Liver (tissue), 3 donors: Measurements from ENCODE around the gene ZNF219.

Experiments used
- EGR1 ChIP-seq, 2 donors: IDR thresholded peaks; 2 replicates each; pipeline ENCODE4 v1.6.1; 2016 to 2018; ENCODE audit warnings: antibody characterized with exemption in 2 of 2, low read depth in 2 of 2
- FOXA1 ChIP-seq: IDR thresholded peaks from 2 replicates; pipeline ENCODE4 v1.6.1; 2016; ENCODE audit warnings: antibody characterized with exemption
- HNF4A ChIP-seq, 2 donors: conservative IDR thresholded peaks; 2 replicates each; pipeline ENCODE4 v1.6.1; 2016; ENCODE audit warnings: antibody characterized with exemption in 2 of 2, mild to moderate bottlenecking in 2 of 2
- JUND ChIP-seq, 2 donors: IDR thresholded peaks; 2 replicates each; pipeline ENCODE4 v1.6.1; 2016; ENCODE audit warnings: antibody characterized with exemption in 2 of 2
- NR2F2 ChIP-seq: IDR thresholded peaks from 2 replicates; pipeline ENCODE4 v1.6.1; 2016; ENCODE audit warnings: antibody characterized with exemption
- RAD21 ChIP-seq, 2 donors: IDR thresholded peaks; 2 replicates each; pipeline ENCODE4 v1.6.1; 2016; ENCODE audit warnings: antibody characterized with exemption in 2 of 2, mild to moderate bottlenecking in 2 of 2
- SP1 ChIP-seq: IDR thresholded peaks from 2 replicates; pipeline ENCODE4 v1.6.1; 2018; ENCODE audit warnings: antibody characterized with exemption, mild to moderate bottlenecking
- TAF1 ChIP-seq: conservative IDR thresholded peaks from 2 replicates; pipeline ENCODE4 v1.6.1; 2016; ENCODE audit warnings: antibody characterized with exemption, mild to moderate bottlenecking
- YY1 ChIP-seq: IDR thresholded peaks from 2 replicates; pipeline ENCODE4 v1.6.1; 2016; ENCODE audit warnings: antibody characterized with exemption, mild to moderate bottlenecking
- TF ChIP-seq, protein P1 (sequence below): fragments of 150-350 bp; IDR thresholded peaks from 2 replicates; pipeline ENCODE4 v1.5.1; 2017; ENCODE audit warnings: improper control_type of control experiment, low read depth, low read length; ENCODE audit not compliant: missing input control
- TF ChIP-seq, protein P2 (sequence below): IDR thresholded peaks from 2 replicates; pipeline ENCODE4 v1.6.1; 2016; ENCODE audit warnings: antibody characterized with exemption
- TF ChIP-seq, protein P3 (sequence below): IDR thresholded peaks from 2 replicates; pipeline ENCODE4 v1.6.1; 2016; ENCODE audit warnings: antibody characterized with exemption, mild to moderate bottlenecking
- TF ChIP-seq, protein P4 (sequence below): IDR thresholded peaks from 2 replicates; pipeline ENCODE4 v1.6.1; 2016; ENCODE audit warnings: antibody characterized with exemption
- TF ChIP-seq, protein P5 (sequence below): IDR thresholded peaks from 2 replicates; pipeline ENCODE4 v1.6.1; 2016; ENCODE audit warnings: antibody characterized with exemption
- donor health status: healthy.
- donor health status: healthy.

DNA sequence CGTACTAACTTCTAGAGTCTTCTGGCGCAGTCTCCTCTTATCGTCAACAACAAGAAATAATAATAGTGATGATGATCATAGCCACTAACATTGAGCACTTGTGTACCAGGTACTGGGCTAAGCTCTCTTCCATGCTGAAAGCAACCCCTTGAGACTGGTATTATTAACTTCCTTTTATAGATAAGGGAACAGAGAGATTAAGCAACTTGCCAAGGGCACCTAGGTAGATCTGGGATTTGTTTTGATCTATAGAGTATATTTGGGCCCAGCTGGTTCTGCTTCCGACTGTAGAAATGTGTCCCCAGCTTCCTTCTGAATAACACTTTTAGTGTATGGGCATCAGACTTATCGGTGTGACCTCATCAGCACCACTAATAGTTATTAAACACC is 1.1 kb upstream of the ZNF219 start:
- TF ChIP-seq, protein P1, sequence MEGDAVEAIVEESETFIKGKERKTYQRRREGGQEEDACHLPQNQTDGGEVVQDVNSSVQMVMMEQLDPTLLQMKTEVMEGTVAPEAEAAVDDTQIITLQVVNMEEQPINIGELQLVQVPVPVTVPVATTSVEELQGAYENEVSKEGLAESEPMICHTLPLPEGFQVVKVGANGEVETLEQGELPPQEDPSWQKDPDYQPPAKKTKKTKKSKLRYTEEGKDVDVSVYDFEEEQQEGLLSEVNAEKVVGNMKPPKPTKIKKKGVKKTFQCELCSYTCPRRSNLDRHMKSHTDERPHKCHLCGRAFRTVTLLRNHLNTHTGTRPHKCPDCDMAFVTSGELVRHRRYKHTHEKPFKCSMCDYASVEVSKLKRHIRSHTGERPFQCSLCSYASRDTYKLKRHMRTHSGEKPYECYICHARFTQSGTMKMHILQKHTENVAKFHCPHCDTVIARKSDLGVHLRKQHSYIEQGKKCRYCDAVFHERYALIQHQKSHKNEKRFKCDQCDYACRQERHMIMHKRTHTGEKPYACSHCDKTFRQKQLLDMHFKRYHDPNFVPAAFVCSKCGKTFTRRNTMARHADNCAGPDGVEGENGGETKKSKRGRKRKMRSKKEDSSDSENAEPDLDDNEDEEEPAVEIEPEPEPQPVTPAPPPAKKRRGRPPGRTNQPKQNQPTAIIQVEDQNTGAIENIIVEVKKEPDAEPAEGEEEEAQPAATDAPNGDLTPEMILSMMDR: no peak
- TF ChIP-seq TAF1 (no peak), YY1 (no peak), EGR1 (IDR thresholded peaks at IDR 0.05; ENCODE audit: low read depth in 2 of 2) (no peak), FOXA1 (no peak), SP1 (no peak), JUND (IDR thresholded peaks at IDR 0.05) (no peak), HNF4A (conservative IDR thresholded peaks at IDR 0.05) (no peak), RAD21 (IDR thresholded peaks at IDR 0.05) (no peak), NR2F2 (no peak)
- TF ChIP-seq, protein P2, sequence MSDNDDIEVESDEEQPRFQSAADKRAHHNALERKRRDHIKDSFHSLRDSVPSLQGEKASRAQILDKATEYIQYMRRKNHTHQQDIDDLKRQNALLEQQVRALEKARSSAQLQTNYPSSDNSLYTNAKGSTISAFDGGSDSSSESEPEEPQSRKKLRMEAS: no peak
- TF ChIP-seq, protein P3, sequence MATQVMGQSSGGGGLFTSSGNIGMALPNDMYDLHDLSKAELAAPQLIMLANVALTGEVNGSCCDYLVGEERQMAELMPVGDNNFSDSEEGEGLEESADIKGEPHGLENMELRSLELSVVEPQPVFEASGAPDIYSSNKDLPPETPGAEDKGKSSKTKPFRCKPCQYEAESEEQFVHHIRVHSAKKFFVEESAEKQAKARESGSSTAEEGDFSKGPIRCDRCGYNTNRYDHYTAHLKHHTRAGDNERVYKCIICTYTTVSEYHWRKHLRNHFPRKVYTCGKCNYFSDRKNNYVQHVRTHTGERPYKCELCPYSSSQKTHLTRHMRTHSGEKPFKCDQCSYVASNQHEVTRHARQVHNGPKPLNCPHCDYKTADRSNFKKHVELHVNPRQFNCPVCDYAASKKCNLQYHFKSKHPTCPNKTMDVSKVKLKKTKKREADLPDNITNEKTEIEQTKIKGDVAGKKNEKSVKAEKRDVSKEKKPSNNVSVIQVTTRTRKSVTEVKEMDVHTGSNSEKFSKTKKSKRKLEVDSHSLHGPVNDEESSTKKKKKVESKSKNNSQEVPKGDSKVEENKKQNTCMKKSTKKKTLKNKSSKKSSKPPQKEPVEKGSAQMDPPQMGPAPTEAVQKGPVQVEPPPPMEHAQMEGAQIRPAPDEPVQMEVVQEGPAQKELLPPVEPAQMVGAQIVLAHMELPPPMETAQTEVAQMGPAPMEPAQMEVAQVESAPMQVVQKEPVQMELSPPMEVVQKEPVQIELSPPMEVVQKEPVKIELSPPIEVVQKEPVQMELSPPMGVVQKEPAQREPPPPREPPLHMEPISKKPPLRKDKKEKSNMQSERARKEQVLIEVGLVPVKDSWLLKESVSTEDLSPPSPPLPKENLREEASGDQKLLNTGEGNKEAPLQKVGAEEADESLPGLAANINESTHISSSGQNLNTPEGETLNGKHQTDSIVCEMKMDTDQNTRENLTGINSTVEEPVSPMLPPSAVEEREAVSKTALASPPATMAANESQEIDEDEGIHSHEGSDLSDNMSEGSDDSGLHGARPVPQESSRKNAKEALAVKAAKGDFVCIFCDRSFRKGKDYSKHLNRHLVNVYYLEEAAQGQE: no peak
- TF ChIP-seq, protein P4, sequence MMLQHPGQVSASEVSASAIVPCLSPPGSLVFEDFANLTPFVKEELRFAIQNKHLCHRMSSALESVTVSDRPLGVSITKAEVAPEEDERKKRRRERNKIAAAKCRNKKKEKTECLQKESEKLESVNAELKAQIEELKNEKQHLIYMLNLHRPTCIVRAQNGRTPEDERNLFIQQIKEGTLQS: no peak
- TF ChIP-seq, protein P5, sequence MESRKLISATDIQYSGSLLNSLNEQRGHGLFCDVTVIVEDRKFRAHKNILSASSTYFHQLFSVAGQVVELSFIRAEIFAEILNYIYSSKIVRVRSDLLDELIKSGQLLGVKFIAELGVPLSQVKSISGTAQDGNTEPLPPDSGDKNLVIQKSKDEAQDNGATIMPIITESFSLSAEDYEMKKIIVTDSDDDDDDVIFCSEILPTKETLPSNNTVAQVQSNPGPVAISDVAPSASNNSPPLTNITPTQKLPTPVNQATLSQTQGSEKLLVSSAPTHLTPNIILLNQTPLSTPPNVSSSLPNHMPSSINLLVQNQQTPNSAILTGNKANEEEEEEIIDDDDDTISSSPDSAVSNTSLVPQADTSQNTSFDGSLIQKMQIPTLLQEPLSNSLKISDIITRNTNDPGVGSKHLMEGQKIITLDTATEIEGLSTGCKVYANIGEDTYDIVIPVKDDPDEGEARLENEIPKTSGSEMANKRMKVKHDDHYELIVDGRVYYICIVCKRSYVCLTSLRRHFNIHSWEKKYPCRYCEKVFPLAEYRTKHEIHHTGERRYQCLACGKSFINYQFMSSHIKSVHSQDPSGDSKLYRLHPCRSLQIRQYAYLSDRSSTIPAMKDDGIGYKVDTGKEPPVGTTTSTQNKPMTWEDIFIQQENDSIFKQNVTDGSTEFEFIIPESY: no peak
